ENCODE measurements around the gene IRF4. TPM values are rescaled to one million over a fixed set of nuclear protein-coding genes. Genes with fewer than 3 reads are reported as not detected.
"Not testable (repeated sequence)": the region's sequence is repeated elsewhere in the genome, so short reads cannot be mapped to it uniquely, and the experiment has no call there.

Gene IRF4
- total RNA-seq, 6 experiments from 2014 or later = not detected

- Mint-ChIP-seq H3K36me3 (ENCODE audit: low read depth) (no peaks in the 10 kb centered on the region), H3K27me3 (ENCODE audit: insufficient read depth) (peaks cover 22% of the 10 kb centered on the region), H3K4me3 (no peak overlapping the region), H3K9me3 (peaks cover 3% of the 10 kb centered on the region), H3K4me1 (ENCODE audit: low read depth) (no peaks in the 10 kb centered on the region), H3K27ac (no peak overlapping the region)
- no peak for DNase-seq
- TF ChIP-seq, protein P1, sequence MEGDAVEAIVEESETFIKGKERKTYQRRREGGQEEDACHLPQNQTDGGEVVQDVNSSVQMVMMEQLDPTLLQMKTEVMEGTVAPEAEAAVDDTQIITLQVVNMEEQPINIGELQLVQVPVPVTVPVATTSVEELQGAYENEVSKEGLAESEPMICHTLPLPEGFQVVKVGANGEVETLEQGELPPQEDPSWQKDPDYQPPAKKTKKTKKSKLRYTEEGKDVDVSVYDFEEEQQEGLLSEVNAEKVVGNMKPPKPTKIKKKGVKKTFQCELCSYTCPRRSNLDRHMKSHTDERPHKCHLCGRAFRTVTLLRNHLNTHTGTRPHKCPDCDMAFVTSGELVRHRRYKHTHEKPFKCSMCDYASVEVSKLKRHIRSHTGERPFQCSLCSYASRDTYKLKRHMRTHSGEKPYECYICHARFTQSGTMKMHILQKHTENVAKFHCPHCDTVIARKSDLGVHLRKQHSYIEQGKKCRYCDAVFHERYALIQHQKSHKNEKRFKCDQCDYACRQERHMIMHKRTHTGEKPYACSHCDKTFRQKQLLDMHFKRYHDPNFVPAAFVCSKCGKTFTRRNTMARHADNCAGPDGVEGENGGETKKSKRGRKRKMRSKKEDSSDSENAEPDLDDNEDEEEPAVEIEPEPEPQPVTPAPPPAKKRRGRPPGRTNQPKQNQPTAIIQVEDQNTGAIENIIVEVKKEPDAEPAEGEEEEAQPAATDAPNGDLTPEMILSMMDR (IDR thresholded peaks at IDR 0.05) = 0 out of 2 replicates have a peak, but pooled peaks have one; percentile 11
These were observed 17.5 kb upstream of the IRF4 start for GRCh38 chr6:373773-374724.

DNA sequence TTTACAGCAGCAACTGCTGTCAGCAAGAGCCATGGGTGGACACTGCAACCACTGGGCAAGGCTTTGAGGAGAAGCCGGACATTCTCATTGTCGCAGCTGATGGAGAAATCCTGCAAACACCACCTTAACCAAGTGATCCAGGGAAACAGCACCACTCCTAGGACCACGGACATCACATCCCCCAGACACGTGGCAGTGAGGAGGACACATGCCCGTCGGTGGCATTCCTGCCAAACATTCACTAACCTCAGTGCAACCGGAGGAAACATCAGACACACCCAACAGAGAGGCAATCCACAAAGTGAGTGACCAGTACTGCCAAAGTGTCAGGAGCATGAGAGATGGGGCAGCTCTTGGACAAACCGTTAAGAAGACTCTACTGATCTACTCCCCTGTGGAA, 16.6 kb upstream of the IRF4 start:
- Mint-ChIP-seq H3K27me3 (ENCODE audit: insufficient read depth) (peaks cover 18% of the 10 kb centered on the region), H3K4me1 (ENCODE audit: low read depth) (no peaks in the 10 kb centered on the region), H3K9me3 (peaks cover 3% of the 10 kb centered on the region), H3K4me3 (no peak overlapping the region), H3K27ac (no peak overlapping the region), H3K36me3 (ENCODE audit: low read depth) (no peaks in the 10 kb centered on the region)
- DNase-seq = no peak
- TF ChIP-seq, protein P1 (IDR thresholded peaks at IDR 0.05) = no peak

- peaks cover 17% of the 10 kb centered on the region for H3K9me3 Mint-ChIP-seq
- H3K36me3 Mint-ChIP-seq (ENCODE audit: low read depth) = no peaks in the 10 kb centered on the region; the same call in 1 of the 2 replicates
- H3K27me3 Mint-ChIP-seq (ENCODE audit: insufficient read depth) = peaks cover 14% of the 10 kb centered on the region; the same call in 1 of the 2 replicates
- TF ChIP-seq, protein P1 (IDR thresholded peaks at IDR 0.05) = no peak
- H3K4me3 Mint-ChIP-seq = no peak overlapping the region
- H3K27ac Mint-ChIP-seq = no peak overlapping the region
- DNase-seq = no peak
- H3K4me1 Mint-ChIP-seq (ENCODE audit: low read depth) = no peaks in the 10 kb centered on the region
These were observed 14.5 kb upstream of the IRF4 start for GRCh38 chr6:376827-377640.

DNA sequence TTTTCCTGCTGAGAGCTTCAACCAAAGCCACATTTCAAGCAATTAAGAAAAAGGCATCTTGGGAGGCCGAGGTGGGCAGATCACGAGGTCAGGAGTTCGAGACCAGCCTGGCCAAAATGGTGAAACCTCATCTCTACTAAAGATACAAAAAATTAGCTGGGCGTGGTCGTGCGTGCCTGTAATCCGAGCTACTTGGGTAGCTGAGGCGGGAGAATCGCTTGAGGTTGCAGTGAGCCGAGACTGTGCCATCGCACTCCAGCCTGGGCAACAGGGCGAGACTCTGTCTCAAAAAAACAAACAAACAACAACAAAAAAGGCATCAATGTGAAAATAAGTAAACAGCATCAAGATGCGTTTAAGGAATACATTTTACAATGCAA, 13.9 kb upstream of the IRF4 start:
- H3K4me1 Mint-ChIP-seq (ENCODE audit: low read depth); H3K36me3 Mint-ChIP-seq (ENCODE audit: low read depth); H3K27ac Mint-ChIP-seq; DNase-seq; H3K4me3 Mint-ChIP-seq: not testable (repeated sequence)
- H3K27me3 Mint-ChIP-seq (ENCODE audit: insufficient read depth) = peaks cover 14% of the 10 kb centered on the region; the same call in 1 of the 2 replicates
- peaks cover 17% of the 10 kb centered on the region for H3K9me3 Mint-ChIP-seq

- TF ChIP-seq, protein P1 (IDR thresholded peaks at IDR 0.05) = no peak
- no peak overlapping the region for H3K27ac Mint-ChIP-seq
- peaks cover 17% of the 10 kb centered on the region for H3K9me3 Mint-ChIP-seq
- DNase-seq = no peak
- H3K27me3 Mint-ChIP-seq (ENCODE audit: insufficient read depth) = peaks cover 14% of the 10 kb centered on the region; the same call in 1 of the 2 replicates
- no peaks in the 10 kb centered on the region for H3K4me1 Mint-ChIP-seq (ENCODE audit: low read depth)
- no peak overlapping the region for H3K4me3 Mint-ChIP-seq
- no peaks in the 10 kb centered on the region; the same call in 1 of the 2 replicates for H3K36me3 Mint-ChIP-seq (ENCODE audit: low read depth)
These were observed 13.2 kb upstream of the IRF4 start for GRCh38 chr6:378090-378957.
